HG03575 (cell line): ENCODE results near the gene TMEM271.

Source experiments
- ATAC-seq: cut with Tn5 transposase; IDR thresholded peaks from one replicate; pipeline ENCODE4 v1.9.1; 2021; ENCODE audit not compliant: unreplicated experiment, insufficient number of reproducible peaks, low FRiP score; ENCODE audit errors: extremely low read depth

TMEM271 gene, protein sequence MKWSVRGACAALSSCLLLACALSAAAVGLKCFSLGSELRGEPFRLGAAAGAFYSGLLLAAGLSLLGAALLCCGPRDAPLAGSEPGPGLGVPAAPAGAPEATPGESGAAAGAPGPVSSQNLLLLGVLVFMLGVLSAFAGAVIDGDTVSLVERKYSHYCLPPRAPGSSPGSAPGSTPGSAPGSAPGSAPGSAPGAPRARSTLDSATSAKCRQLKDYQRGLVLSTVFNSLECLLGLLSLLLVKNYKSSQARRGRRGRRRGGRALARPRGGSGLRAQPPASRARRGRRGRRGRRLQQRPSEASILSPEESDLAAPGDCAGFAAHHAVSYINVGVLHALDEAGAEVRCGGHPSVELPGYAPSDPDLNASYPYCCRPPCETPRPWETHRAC

GRCh38 chr4:576245-576821, at the start of gene TMEM271:
TMEM271 (minus strand) TSS chr4:576295; CDS start chr4:576062, 233 bp downstream.
- no peak for ATAC-seq

DNA sequence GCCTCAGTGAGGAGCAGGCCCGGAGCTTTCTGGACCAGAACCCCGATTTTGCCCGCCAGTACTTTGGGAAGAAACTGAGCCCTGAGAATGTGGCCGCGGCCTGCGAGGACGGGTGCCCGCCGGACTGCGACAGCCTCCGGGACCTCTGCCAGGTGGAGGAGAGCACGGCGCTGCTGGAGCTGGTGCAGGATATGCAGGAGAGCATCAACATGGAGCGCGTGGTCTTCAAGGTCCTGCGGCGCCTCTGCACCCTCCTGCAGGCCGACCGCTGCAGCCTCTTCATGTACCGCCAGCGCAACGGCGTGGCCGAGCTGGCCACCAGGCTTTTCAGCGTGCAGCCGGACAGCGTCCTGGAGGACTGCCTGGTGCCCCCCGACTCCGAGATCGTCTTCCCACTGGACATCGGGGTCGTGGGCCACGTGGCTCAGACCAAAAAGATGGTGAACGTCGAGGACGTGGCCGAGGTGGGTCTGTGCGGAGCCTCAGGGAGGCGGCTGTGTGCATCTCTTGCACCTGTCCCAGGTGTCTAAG, 49.6 kb upstream of the TMEM271 start:
- ATAC-seq = no peak

DNA sequence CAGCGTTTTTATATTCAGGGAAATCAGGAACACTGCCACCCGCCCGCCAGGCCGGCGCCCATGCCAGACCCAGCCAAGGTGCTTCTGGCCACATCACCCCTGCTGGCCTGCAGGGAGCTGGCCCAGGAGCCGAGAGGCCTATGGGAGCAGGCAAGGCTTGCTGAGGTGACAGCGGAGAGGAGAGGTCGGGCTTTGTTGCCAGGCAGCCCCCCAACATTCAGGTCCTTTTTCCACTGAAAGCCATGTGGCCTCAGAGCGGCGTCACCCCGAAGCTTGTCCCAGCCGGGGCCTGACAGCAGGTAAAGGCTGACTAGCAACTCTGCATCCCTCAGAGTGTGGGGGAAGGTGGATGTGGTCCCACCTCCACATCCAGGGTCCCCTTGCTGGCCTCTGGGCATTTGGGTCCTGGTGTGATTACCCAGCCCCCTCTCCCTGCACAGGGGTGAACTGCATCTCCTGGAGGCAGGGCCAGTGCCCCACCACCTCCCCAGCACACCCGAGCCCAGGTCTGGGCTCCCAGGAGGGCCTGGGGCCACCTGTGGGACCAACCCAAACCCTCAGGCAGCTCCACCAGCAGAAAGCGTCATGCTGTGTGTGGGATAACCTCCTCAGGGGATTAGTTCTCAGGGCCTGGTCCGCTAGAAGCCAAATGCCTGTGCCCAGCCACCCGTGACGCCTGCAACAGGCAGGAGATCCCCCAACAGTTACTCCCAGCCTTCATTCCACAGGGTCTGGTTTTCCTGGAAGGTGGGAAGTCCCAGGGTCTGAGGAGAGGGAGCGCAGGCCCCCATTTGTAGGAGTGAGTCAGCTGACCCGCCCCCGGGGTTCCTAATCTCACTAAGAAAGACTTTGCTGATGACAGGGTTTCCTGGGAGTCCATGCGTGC, 48.9 kb upstream of the TMEM271 start, which contains the start of gene PDE6B:
Gene PDE6B, plus strand, starts transcription at position 869 of the 886 bp plus-strand sequence. CDS start 54 bp downstream, outside the sequence.
- ATAC-seq = no peak

DNA sequence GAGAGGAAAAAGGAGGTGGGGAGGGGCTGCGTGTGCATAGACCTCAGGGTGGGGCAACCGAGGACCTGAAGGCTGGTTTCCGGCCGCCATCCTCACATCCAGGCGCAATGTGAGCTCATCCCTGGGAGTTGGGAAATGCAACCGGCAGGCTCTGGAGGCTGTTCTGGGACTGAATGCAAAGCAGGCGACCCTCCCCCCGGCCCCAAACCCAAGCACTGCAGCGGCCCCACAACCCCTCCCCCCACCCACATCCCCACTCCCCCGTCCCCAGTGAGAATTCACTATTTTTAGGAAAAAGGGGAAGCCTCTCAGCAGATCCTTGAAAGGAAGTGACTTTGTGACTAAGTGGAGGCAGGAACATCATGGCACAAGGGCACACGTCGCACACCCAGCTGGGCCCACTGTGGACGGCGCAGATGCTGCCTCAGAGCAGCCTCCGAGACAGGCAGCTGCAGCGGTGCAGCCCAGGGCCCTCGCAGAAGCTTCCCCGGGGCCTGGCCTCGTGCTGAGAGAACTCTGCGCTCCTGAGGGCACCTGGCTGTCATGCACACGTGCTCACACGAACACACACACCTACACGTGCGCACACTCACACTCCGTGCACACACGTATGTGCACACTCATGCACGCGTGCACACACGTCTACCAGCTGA, 47.9 kb upstream of the TMEM271 start:
- ATAC-seq = no peak

- no peak for ATAC-seq
Observed at GRCh38 chr4:622996-623913, 47.2 kb upstream of the TMEM271 start.

DNA sequence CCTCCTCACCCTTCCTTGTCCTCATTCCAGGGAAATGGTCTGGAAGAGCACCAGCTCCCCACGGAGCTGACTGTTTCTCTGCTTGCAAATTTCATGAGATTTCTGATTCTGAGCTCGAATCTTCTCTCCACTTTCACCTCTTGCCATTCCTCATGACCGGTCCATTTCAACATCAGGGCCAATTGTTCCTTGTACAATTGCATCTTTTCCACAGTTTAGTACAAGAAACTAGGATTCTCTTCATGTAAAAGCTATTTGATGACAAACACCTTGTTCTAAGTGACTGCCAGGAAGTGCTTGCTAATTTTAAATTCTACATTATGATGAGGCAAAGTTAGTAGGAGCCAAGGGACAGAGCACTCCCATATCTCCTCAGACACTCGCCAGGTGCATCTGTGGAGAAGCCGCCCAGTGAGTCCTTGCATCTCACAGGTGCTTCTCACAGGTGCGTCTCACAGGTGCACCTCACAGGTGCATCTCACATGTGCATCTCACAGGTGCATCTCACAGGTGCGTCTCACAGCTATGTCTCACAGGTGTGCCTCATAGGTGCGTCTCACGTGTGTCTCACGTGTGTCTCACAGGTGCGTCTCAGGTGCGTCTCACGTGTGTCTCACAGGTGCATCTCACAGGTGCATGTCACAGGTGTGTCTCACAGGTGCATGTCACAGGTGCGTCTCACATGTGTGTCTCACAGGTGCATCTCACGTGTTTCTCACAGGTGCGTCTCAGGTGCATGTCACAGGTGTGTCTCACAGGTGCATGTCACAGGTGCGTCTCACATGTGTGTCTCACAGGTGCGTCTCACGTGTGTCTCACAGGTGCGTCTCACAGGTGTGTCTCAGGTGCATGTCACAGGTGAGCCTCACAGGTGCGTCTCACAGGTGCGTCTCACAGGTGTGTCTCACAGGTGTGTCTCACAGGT, 46.2 kb upstream of the TMEM271 start:
- ATAC-seq = no peak

DNA sequence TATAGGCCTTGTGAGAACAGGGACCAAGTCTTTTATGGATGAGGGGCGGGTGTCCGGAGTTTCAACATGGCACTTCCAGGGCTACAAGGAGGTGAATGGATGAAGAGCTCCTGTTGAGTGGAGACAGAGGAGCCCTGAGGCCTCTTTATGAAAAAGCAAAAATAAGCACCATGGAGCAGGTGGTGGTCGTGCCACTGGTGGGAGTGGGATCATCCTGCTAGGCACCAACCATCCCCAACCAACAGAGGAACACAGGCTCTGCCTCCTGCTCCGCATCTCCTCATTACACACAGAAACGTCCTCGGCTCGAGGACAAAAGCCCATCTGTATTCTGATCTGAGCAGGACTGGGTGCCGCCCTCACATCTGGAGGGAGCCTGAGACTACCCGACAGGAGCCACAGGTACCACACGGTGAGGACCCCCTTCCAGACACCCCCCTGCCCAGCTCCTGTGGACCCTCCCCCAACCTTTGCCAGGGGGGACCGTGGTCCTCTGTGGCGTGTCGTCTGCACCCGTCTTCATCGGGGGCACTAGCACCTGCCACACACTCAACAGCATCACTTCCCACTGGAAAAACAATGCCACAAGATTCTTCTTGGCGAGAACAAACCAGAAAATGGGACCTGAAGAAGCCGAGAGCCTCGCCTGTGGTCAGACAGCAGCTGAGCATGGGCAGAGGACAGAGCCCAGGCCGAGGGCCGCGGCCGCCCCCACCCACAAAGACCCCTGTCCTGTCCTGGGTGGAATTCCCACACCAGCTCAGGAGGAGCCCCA, 45.4 kb upstream of the TMEM271 start:
- ATAC-seq = no peak

- ATAC-seq = no peak
Observed at GRCh38 chr4:620851-621261, 44.8 kb upstream of the TMEM271 start.

GRCh38 chr4:620201-620600, 44.1 kb upstream of the TMEM271 start:
- no peak for ATAC-seq

- no peak for ATAC-seq
Observed at GRCh38 chr4:617644-618641, 41.8 kb upstream of the TMEM271 start.

- ATAC-seq = no peak
Observed at GRCh38 chr4:616911-617643, 41.0 kb upstream of the TMEM271 start.

DNA sequence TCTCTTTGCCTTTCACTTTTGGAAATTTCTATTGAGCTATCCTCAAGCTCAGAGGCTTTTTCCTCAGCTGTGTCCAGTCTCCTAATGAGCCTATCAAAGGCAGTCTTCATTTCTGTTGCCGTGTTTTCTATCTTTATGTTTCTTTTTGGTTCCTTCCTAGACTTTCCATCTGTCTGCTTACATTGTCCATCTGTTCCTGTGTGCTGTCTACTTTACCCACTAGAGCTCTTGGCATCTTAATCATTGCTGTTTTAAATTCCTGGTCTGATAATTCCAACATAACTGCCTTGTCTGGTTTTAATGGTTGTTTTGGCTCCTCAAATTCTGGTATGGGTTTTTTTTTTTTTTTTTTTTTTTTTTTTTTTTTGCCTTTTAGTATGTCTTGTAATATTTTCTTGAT, 40.0 kb upstream of the TMEM271 start:
- no peak for ATAC-seq

DNA sequence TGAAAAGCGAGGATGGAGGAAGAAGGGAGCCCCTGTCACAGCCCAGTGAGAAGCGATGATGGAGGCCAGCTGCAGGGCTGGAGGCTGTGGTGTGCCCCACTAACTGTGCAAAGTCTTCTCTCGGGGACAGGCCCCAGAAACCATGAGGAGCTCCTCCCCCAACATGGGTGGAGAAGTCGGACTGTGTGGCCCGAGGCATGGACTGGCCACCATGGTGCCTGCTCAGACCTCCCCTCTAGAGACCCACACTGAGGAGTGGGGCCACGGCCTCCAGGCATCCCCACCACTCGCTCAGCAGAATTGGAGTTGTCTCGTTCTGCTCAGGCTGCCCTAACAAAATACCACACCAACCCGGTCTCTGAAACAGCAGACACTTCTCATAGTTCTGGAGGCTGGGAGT, 37.0 kb upstream of the TMEM271 start:
- no peak for ATAC-seq

GRCh38 chr4:612749-613125, 36.6 kb upstream of the TMEM271 start:
- ATAC-seq = no peak
